Liver (tissue), 9 donors: ENCODE measurements around the gene MLKL. TPM values are rescaled to one million over a fixed set of nuclear protein-coding genes. Genes with fewer than 3 reads are reported as not detected.

Experiments used
- DNase-seq: peaks from one replicate; pipeline ENCODE4 v3.0.0-alpha.2; 2017; ENCODE audit warnings: low spot score
- H3K27ac ChIP-seq, 2 donors: one replicate each; pipeline ENCODE4 v1.7.0; 2013; ENCODE audit warnings: inconsistent platforms in 2 of 2, low read length in 2 of 2, control low read depth in 1 of 2, low read depth in 1 of 2, mild to moderate bottlenecking in 1 of 2
- H3K27me3 ChIP-seq, 4 donors: one replicate each; pipeline versions ENCODE4 v1.6.1 to v1.7.0; 2013; ENCODE audit warnings: low read length in 3 of 4, inconsistent platforms in 1 of 4, mild to moderate bottlenecking in 1 of 4, moderate library complexity in 1 of 4; ENCODE audit not compliant: control insufficient read depth in 4 of 4, insufficient read depth in 4 of 4
- H3K36me3 ChIP-seq, 4 donors: one replicate each; pipeline versions ENCODE4 v1.6.1 to v1.7.0; 2013; ENCODE audit warnings: low read length in 3 of 4, mild to moderate bottlenecking in 3 of 4, low read depth in 1 of 4, moderate library complexity in 1 of 4; ENCODE audit not compliant: control insufficient read depth in 4 of 4, insufficient read depth in 3 of 4
- H3K4me1 ChIP-seq, 4 donors: one replicate each; pipeline versions ENCODE4 v1.6.1 to v1.7.0; 2013; ENCODE audit warnings: low read length in 3 of 4, mild to moderate bottlenecking in 3 of 4, moderate library complexity in 1 of 4; ENCODE audit not compliant: control insufficient read depth in 4 of 4, insufficient read depth in 4 of 4
- H3K4me3 ChIP-seq, 3 donors: one replicate each; pipeline versions ENCODE4 v1.6.1 to v1.7.0; 2013; ENCODE audit warnings: low read length in 3 of 3, control low read depth in 1 of 3, low read depth in 1 of 3, mild to moderate bottlenecking in 1 of 3
- H3K9ac ChIP-seq, 2 donors: one replicate each; pipeline ENCODE4 v1.7.0; 2013; ENCODE audit warnings: low read length in 2 of 2, mild to moderate bottlenecking in 2 of 2, moderate library complexity in 2 of 2, control low read depth in 1 of 2, low read depth in 1 of 2
- H3K9me3 ChIP-seq, 4 donors: one replicate each; pipeline versions ENCODE4 v1.6.1 to v1.7.0; 2013; ENCODE audit warnings: low read length in 3 of 4; ENCODE audit not compliant: control insufficient read depth in 4 of 4
- EGR1 ChIP-seq, 2 donors: IDR thresholded peaks; 2 replicates each; pipeline ENCODE4 v1.6.1; 2016 to 2018; ENCODE audit warnings: antibody characterized with exemption in 2 of 2, low read depth in 2 of 2
- FOXA1 ChIP-seq: IDR thresholded peaks from 2 replicates; pipeline ENCODE4 v1.6.1; 2016; ENCODE audit warnings: antibody characterized with exemption
- FOXA2 ChIP-seq: IDR thresholded peaks from 2 replicates; pipeline ENCODE4 v1.6.1; 2016; ENCODE audit warnings: antibody characterized with exemption
- GABPA ChIP-seq, 2 donors: IDR thresholded peaks in 1 of 2; conservative IDR thresholded peaks in 1 of 2; 2 replicates each; pipeline ENCODE4 v1.6.1; 2016; ENCODE audit warnings: antibody characterized with exemption in 2 of 2, mild to moderate bottlenecking in 1 of 2, moderate library complexity in 1 of 2
- HNF4A ChIP-seq, 2 donors: conservative IDR thresholded peaks; 2 replicates each; pipeline ENCODE4 v1.6.1; 2016; ENCODE audit warnings: antibody characterized with exemption in 2 of 2, mild to moderate bottlenecking in 2 of 2
- HNF4G ChIP-seq: IDR thresholded peaks from 2 replicates; pipeline ENCODE4 v1.6.1; 2016; ENCODE audit warnings: antibody characterized with exemption
- JUND ChIP-seq, 2 donors: IDR thresholded peaks; 2 replicates each; pipeline ENCODE4 v1.6.1; 2016; ENCODE audit warnings: antibody characterized with exemption in 2 of 2
- NR2F2 ChIP-seq: IDR thresholded peaks from 2 replicates; pipeline ENCODE4 v1.6.1; 2016; ENCODE audit warnings: antibody characterized with exemption
- RAD21 ChIP-seq, 2 donors: IDR thresholded peaks; 2 replicates each; pipeline ENCODE4 v1.6.1; 2016; ENCODE audit warnings: antibody characterized with exemption in 2 of 2, mild to moderate bottlenecking in 2 of 2
- RXRA ChIP-seq, 2 donors: IDR thresholded peaks; 2 replicates each; pipeline ENCODE4 v1.6.1; 2017 to 2018; ENCODE audit warnings: antibody characterized with exemption in 2 of 2, mild to moderate bottlenecking in 1 of 2
- SP1 ChIP-seq: IDR thresholded peaks from 2 replicates; pipeline ENCODE4 v1.6.1; 2018; ENCODE audit warnings: antibody characterized with exemption, mild to moderate bottlenecking
- TAF1 ChIP-seq: conservative IDR thresholded peaks from 2 replicates; pipeline ENCODE4 v1.6.1; 2016; ENCODE audit warnings: antibody characterized with exemption, mild to moderate bottlenecking
- YY1 ChIP-seq: IDR thresholded peaks from 2 replicates; pipeline ENCODE4 v1.6.1; 2016; ENCODE audit warnings: antibody characterized with exemption, mild to moderate bottlenecking
- WGBS: extraction: QIAGEN DNeasy Blood & Tissue Kit; methylation state at CpG from one replicate; pipeline ENCODE4 v1.1.7; 2013; 5-methylcytosine and 5-hydroxymethylcytosine counted together
- polyA plus RNA-seq, 2 donors: library from polyadenylated mRNA; stranded (reverse) in 1 of 2; unstranded in 1 of 2; fragments of 200-250 nt in 1 of 2; fragments of >200 nt in 1 of 2; fragmentation: Nextera tagmentation in 1 of 2; extraction: Ambion mirVana in 1 of 2; gene quantifications; one replicate each; pipeline versions ENCODE4 v1.2.1 to v1.2.3, GENCODE V29; 2013 to 2015
- total RNA-seq, 2 donors: library from RNA; depleted of rRNA; stranded (reverse); fragments of >200 nt; gene quantifications; one replicate each; pipeline ENCODE4 v1.2.3, GENCODE V29; 2014
- TF ChIP-seq, protein P1 (sequence below): IDR thresholded peaks from 2 replicates; pipeline ENCODE4 v1.6.1; 2016; ENCODE audit warnings: antibody characterized with exemption
- TF ChIP-seq, protein P2 (sequence below): IDR thresholded peaks from 2 replicates; pipeline ENCODE4 v1.6.1; 2016; ENCODE audit warnings: antibody characterized with exemption, mild to moderate bottlenecking
- TF ChIP-seq, protein P3 (sequence below): IDR thresholded peaks from 2 replicates; pipeline ENCODE4 v1.6.1; 2016; ENCODE audit warnings: antibody characterized with exemption
- TF ChIP-seq, protein P4 (sequence below): IDR thresholded peaks from 2 replicates; pipeline ENCODE4 v1.6.1; 2016; ENCODE audit warnings: antibody characterized with exemption
- TF ChIP-seq, protein P5 (sequence below): fragments of 150-350 bp; IDR thresholded peaks from 2 replicates; pipeline ENCODE4 v1.5.1; 2017; ENCODE audit warnings: improper control_type of control experiment, low read depth, low read length; ENCODE audit not compliant: missing input control
- donor health status: healthy.
- donor health status: healthy.
- donor health status: healthy.
- donor health status: healthy.
- donor health status: healthy.

The MLKL gene
- total and polyA plus RNA-seq, 4 donors, result 2.5 to 7.6 (median 3.6) TPM

DNA sequence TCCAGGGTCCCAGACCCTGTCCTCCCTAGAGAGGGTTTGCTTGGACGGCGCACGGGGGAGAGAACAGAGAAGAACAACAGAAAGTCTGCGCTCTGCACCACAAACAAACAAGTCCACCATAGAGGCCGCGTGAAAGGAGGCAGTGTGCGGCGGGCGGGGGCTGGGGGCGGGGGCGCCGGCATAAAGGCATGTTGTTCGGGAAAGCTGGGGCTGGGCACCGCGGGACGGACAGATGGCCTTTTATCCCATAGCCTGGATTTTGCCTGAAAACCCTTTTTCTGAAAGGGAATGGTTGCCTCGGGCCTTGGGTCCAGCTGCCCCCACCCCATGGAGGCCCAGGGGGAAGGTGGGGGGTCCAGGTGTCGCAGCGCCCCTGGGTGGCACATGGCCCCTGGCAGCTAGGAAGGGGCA, 48.0 kb upstream of the MLKL start:
- 89% methylated on average over 19 of the region's 19 CpGs for WGBS
- Histone ChIP-seq H3K4me3 (no peak overlapping the region), H3K4me1 (no peaks in the 10 kb centered on the region), H3K36me3 (no peaks in the 10 kb centered on the region), H3K9me3 (no peaks in the 10 kb centered on the region), H3K27ac (no peak overlapping the region), H3K27me3 (no peaks in the 10 kb centered on the region), H3K9ac (no peak overlapping the region)
- DNase-seq, result no peak
- TF ChIP-seq, protein P1, sequence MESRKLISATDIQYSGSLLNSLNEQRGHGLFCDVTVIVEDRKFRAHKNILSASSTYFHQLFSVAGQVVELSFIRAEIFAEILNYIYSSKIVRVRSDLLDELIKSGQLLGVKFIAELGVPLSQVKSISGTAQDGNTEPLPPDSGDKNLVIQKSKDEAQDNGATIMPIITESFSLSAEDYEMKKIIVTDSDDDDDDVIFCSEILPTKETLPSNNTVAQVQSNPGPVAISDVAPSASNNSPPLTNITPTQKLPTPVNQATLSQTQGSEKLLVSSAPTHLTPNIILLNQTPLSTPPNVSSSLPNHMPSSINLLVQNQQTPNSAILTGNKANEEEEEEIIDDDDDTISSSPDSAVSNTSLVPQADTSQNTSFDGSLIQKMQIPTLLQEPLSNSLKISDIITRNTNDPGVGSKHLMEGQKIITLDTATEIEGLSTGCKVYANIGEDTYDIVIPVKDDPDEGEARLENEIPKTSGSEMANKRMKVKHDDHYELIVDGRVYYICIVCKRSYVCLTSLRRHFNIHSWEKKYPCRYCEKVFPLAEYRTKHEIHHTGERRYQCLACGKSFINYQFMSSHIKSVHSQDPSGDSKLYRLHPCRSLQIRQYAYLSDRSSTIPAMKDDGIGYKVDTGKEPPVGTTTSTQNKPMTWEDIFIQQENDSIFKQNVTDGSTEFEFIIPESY, result no peak
- TF ChIP-seq JUND (IDR thresholded peaks at IDR 0.05) (no peak), FOXA1 (no peak), HNF4A (conservative IDR thresholded peaks at IDR 0.05) (no peak), GABPA (IDR thresholded peaks at IDR 0.05 in 1 of 2, conservative IDR thresholded peaks at IDR 0.05 in 1 of 2) (no peak), SP1 (no peak), HNF4G (no peak), RAD21 (IDR thresholded peaks at IDR 0.05) (no peak), EGR1 (IDR thresholded peaks at IDR 0.05; ENCODE audit: low read depth in 2 of 2) (no peak), RXRA (IDR thresholded peaks at IDR 0.05) (no peak), YY1 (no peak), FOXA2 (no peak), TAF1 (no peak), NR2F2 (no peak)
- TF ChIP-seq, protein P2, sequence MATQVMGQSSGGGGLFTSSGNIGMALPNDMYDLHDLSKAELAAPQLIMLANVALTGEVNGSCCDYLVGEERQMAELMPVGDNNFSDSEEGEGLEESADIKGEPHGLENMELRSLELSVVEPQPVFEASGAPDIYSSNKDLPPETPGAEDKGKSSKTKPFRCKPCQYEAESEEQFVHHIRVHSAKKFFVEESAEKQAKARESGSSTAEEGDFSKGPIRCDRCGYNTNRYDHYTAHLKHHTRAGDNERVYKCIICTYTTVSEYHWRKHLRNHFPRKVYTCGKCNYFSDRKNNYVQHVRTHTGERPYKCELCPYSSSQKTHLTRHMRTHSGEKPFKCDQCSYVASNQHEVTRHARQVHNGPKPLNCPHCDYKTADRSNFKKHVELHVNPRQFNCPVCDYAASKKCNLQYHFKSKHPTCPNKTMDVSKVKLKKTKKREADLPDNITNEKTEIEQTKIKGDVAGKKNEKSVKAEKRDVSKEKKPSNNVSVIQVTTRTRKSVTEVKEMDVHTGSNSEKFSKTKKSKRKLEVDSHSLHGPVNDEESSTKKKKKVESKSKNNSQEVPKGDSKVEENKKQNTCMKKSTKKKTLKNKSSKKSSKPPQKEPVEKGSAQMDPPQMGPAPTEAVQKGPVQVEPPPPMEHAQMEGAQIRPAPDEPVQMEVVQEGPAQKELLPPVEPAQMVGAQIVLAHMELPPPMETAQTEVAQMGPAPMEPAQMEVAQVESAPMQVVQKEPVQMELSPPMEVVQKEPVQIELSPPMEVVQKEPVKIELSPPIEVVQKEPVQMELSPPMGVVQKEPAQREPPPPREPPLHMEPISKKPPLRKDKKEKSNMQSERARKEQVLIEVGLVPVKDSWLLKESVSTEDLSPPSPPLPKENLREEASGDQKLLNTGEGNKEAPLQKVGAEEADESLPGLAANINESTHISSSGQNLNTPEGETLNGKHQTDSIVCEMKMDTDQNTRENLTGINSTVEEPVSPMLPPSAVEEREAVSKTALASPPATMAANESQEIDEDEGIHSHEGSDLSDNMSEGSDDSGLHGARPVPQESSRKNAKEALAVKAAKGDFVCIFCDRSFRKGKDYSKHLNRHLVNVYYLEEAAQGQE, result no peak
- TF ChIP-seq, protein P3, sequence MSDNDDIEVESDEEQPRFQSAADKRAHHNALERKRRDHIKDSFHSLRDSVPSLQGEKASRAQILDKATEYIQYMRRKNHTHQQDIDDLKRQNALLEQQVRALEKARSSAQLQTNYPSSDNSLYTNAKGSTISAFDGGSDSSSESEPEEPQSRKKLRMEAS, result no peak
- TF ChIP-seq, protein P4, sequence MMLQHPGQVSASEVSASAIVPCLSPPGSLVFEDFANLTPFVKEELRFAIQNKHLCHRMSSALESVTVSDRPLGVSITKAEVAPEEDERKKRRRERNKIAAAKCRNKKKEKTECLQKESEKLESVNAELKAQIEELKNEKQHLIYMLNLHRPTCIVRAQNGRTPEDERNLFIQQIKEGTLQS, result no peak
- TF ChIP-seq, protein P5, sequence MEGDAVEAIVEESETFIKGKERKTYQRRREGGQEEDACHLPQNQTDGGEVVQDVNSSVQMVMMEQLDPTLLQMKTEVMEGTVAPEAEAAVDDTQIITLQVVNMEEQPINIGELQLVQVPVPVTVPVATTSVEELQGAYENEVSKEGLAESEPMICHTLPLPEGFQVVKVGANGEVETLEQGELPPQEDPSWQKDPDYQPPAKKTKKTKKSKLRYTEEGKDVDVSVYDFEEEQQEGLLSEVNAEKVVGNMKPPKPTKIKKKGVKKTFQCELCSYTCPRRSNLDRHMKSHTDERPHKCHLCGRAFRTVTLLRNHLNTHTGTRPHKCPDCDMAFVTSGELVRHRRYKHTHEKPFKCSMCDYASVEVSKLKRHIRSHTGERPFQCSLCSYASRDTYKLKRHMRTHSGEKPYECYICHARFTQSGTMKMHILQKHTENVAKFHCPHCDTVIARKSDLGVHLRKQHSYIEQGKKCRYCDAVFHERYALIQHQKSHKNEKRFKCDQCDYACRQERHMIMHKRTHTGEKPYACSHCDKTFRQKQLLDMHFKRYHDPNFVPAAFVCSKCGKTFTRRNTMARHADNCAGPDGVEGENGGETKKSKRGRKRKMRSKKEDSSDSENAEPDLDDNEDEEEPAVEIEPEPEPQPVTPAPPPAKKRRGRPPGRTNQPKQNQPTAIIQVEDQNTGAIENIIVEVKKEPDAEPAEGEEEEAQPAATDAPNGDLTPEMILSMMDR, result no peak
